Epithelial cell of proximal tubule (primary cell): ENCODE measurements around the gene PSME3. TPM values are rescaled to one million over a fixed set of nuclear protein-coding genes. Genes with fewer than 3 reads are reported as not detected.
"Not testable (repeated sequence)": the region's sequence is repeated elsewhere in the genome, so short reads cannot be mapped to it uniquely, and the experiment has no call there.

Experiments
- DNase-seq: peaks from one replicate; pipeline ENCODE4 v3.0.0-alpha.2; 2011; ENCODE audit warnings: low read depth
- H3K4me3 ChIP-seq: 2 replicates; pipeline ENCODE4 v1.5.1; 2011; ENCODE audit warnings: low read depth, mild to moderate bottlenecking, low read length
- CTCF ChIP-seq: conservative IDR thresholded peaks from 2 replicates; pipeline ENCODE4 v1.5.1; 2012; ENCODE audit warnings: low read depth, mild to moderate bottlenecking, low read length
- total RNA-seq: library from RNA; depleted of rRNA; stranded (reverse); fragments of >200 nt; gene quantifications from 2 replicates; pipeline ENCODE4 v1.2.3, GENCODE V29; 2015

PSME3 gene
- total RNA-seq, 1 donor from 2014 or later: 126 TPM

- no peak for DNase-seq
- no peak overlapping the region for H3K4me3 ChIP-seq
- TF ChIP-seq CTCF: no peak
Observed at GRCh38 chr17:42857389-42857788, 24.2 kb downstream of the PSME3 start.

- DNase-seq: no peak
- no peak for TF ChIP-seq CTCF
- no peak overlapping the region for H3K4me3 ChIP-seq
Observed at GRCh38 chr17:42865638-42866094, 32.5 kb downstream of the PSME3 start.

- no peak for TF ChIP-seq CTCF
- DNase-seq: no peak
- no peak overlapping the region for H3K4me3 ChIP-seq
Observed at GRCh38 chr17:42866216-42866615, 33.0 kb downstream of the PSME3 start.

GRCh38 chr17:42866631-42867575 lies 33.7 kb downstream of the PSME3 start:
- TF ChIP-seq CTCF: no peak

GRCh38 chr17:42867694-42868261 lies 34.6 kb downstream of the PSME3 start:
- not testable (repeated sequence) for H3K4me3 ChIP-seq, DNase-seq

More at GRCh38 chr17:42866631-42867575, 33.7 kb downstream of the PSME3 start:
- H3K4me3 ChIP-seq: no peak overlapping the region
- no peak for DNase-seq

GRCh38 chr17:42868338-42868737 lies 35.1 kb downstream of the PSME3 start:
- no peak for TF ChIP-seq CTCF
- no peak for DNase-seq

GRCh38 chr17:42871647-42872046 lies 38.5 kb downstream of the PSME3 start:
- no peak for TF ChIP-seq CTCF

More at GRCh38 chr17:42868338-42868737, 35.1 kb downstream of the PSME3 start:
- H3K4me3 ChIP-seq: no peak overlapping the region

More at GRCh38 chr17:42871647-42872046, 38.5 kb downstream of the PSME3 start:
- no peak overlapping the region for H3K4me3 ChIP-seq
- DNase-seq: no peak
